ENCODE results near the gene LUZP2.

The LUZP2 gene

GRCh38 chr11:24496736-24497725, at the start of gene LUZP2:
TSS of gene LUZP2 (plus strand) at chr11:24497053.
- Mint-ChIP-seq H3K27me3 (ENCODE audit: low read depth) (peaks cover 5% of the 10 kb centered on the region), H3K4me1 (ENCODE audit: low read depth) (no peaks in the 10 kb centered on the region), H3K27ac (no peak within 1 kb of the TSS), H3K4me3 (no peak within 1 kb of the TSS), H3K9me3 (no peaks in the 10 kb centered on the region), H3K36me3 (ENCODE audit: low read depth) (no peaks in the 10 kb centered on the region)
- DNase-seq (ENCODE audit: low spot score): no peak

- no peaks in the 10 kb centered on the region for H3K4me1 Mint-ChIP-seq (ENCODE audit: low read depth)
- no peak overlapping the region for H3K27ac Mint-ChIP-seq
- peaks cover 33% of the 10 kb centered on the region for H3K9me3 Mint-ChIP-seq
- no peaks in the 10 kb centered on the region for H3K36me3 Mint-ChIP-seq (ENCODE audit: low read depth)
- H3K27me3 Mint-ChIP-seq (ENCODE audit: low read depth): no peaks in the 10 kb centered on the region
- no peak overlapping the region for H3K4me3 Mint-ChIP-seq
- no peak for DNase-seq (ENCODE audit: low spot score)
These were observed 43.6 kb upstream of the LUZP2 start for GRCh38 chr11:24453129-24453718.

GRCh38 chr11:24457985-24458384, 38.9 kb upstream of the LUZP2 start:
- DNase-seq (ENCODE audit: low spot score): no peak
- Mint-ChIP-seq H3K4me3 (no peak overlapping the region), H3K27ac (no peak overlapping the region), H3K36me3 (ENCODE audit: low read depth) (no peaks in the 10 kb centered on the region), H3K27me3 (ENCODE audit: low read depth) (no peaks in the 10 kb centered on the region), H3K9me3 (peaks cover 42% of the 10 kb centered on the region), H3K4me1 (ENCODE audit: low read depth) (no peaks in the 10 kb centered on the region)

GRCh38 chr11:24470431-24470830, 26.4 kb upstream of the LUZP2 start:
- no peak for DNase-seq (ENCODE audit: low spot score)
- Mint-ChIP-seq H3K27ac (no peak overlapping the region), H3K9me3 (peaks cover 28% of the 10 kb centered on the region), H3K36me3 (ENCODE audit: low read depth) (no peaks in the 10 kb centered on the region), H3K27me3 (ENCODE audit: low read depth) (no peaks in the 10 kb centered on the region), H3K4me1 (ENCODE audit: low read depth) (no peaks in the 10 kb centered on the region), H3K4me3 (no peak overlapping the region)

- Mint-ChIP-seq H3K27ac (no peak overlapping the region), H3K4me1 (ENCODE audit: low read depth) (no peaks in the 10 kb centered on the region), H3K4me3 (no peak overlapping the region), H3K36me3 (ENCODE audit: low read depth) (no peaks in the 10 kb centered on the region), H3K27me3 (ENCODE audit: low read depth) (no peaks in the 10 kb centered on the region), H3K9me3 (peaks cover 34% of the 10 kb centered on the region)
- DNase-seq (ENCODE audit: low spot score): no peak
These were observed 25.8 kb upstream of the LUZP2 start for GRCh38 chr11:24471084-24471483.

GRCh38 chr11:24478718-24479117, 18.1 kb upstream of the LUZP2 start:
- Mint-ChIP-seq H3K4me1 (ENCODE audit: low read depth) (no peaks in the 10 kb centered on the region), H3K4me3 (no peak overlapping the region), H3K9me3 (peaks cover 30% of the 10 kb centered on the region), H3K27ac (no peak overlapping the region), H3K27me3 (ENCODE audit: low read depth) (no peaks in the 10 kb centered on the region), H3K36me3 (ENCODE audit: low read depth) (no peaks in the 10 kb centered on the region)
- no peak for DNase-seq (ENCODE audit: low spot score)

GRCh38 chr11:24489477-24489876, 7.4 kb upstream of the LUZP2 start:
- Mint-ChIP-seq H3K27me3 (ENCODE audit: low read depth) (no peaks in the 10 kb centered on the region), H3K36me3 (ENCODE audit: low read depth) (no peaks in the 10 kb centered on the region), H3K4me3 (no peak overlapping the region), H3K4me1 (ENCODE audit: low read depth) (no peaks in the 10 kb centered on the region), H3K27ac (no peak overlapping the region), H3K9me3 (peaks cover 9% of the 10 kb centered on the region)
- DNase-seq (ENCODE audit: low spot score): no peak

GRCh38 chr11:24496386-24496735, 492 bp upstream of the LUZP2 start:
- no peak for DNase-seq (ENCODE audit: low spot score)

GRCh38 chr11:24497831-24498230, 978 bp downstream of the LUZP2 start:
- Mint-ChIP-seq H3K9me3 (no peaks in the 10 kb centered on the region), H3K27ac (no peak overlapping the region), H3K4me3 (no peak overlapping the region), H3K4me1 (ENCODE audit: low read depth) (no peaks in the 10 kb centered on the region), H3K27me3 (ENCODE audit: low read depth) (peaks cover 5% of the 10 kb centered on the region), H3K36me3 (ENCODE audit: low read depth) (no peaks in the 10 kb centered on the region)
- DNase-seq (ENCODE audit: low spot score): no peak

More at GRCh38 chr11:24496386-24496735, 492 bp upstream of the LUZP2 start:
- Mint-ChIP-seq H3K4me3 (no peak overlapping the region), H3K9me3 (no peaks in the 10 kb centered on the region), H3K4me1 (ENCODE audit: low read depth) (no peaks in the 10 kb centered on the region), H3K27me3 (ENCODE audit: low read depth) (peaks cover 5% of the 10 kb centered on the region), H3K27ac (no peak overlapping the region), H3K36me3 (ENCODE audit: low read depth) (no peaks in the 10 kb centered on the region)

- no peak for DNase-seq (ENCODE audit: low spot score)
- H3K27ac Mint-ChIP-seq: no peak overlapping the region
- no peaks in the 10 kb centered on the region for H3K36me3 Mint-ChIP-seq (ENCODE audit: low read depth)
- no peak overlapping the region for H3K4me3 Mint-ChIP-seq
- peaks cover 7% of the 10 kb centered on the region for H3K9me3 Mint-ChIP-seq
- no peaks in the 10 kb centered on the region for H3K27me3 Mint-ChIP-seq (ENCODE audit: low read depth)
- no peaks in the 10 kb centered on the region for H3K4me1 Mint-ChIP-seq (ENCODE audit: low read depth)
These were observed 5.6 kb downstream of the LUZP2 start for GRCh38 chr11:24502425-24502824.

- H3K27ac Mint-ChIP-seq: no peak overlapping the region
- no peaks in the 10 kb centered on the region for H3K36me3 Mint-ChIP-seq (ENCODE audit: low read depth)
- no peaks in the 10 kb centered on the region for H3K27me3 Mint-ChIP-seq (ENCODE audit: low read depth)
- peaks cover 9% of the 10 kb centered on the region for H3K9me3 Mint-ChIP-seq
- H3K4me3 Mint-ChIP-seq: no peak overlapping the region
- no peaks in the 10 kb centered on the region for H3K4me1 Mint-ChIP-seq (ENCODE audit: low read depth)
- no peak for DNase-seq (ENCODE audit: low spot score)
These were observed 12.3 kb downstream of the LUZP2 start for GRCh38 chr11:24509114-24509513.

- Mint-ChIP-seq H3K27me3 (ENCODE audit: low read depth) (no peaks in the 10 kb centered on the region), H3K9me3 (peaks cover 3% of the 10 kb centered on the region), H3K36me3 (ENCODE audit: low read depth) (no peaks in the 10 kb centered on the region), H3K27ac (no peak overlapping the region), H3K4me3 (no peak overlapping the region), H3K4me1 (ENCODE audit: low read depth) (no peaks in the 10 kb centered on the region)
- DNase-seq (ENCODE audit: low spot score): no peak
These were observed 14.7 kb downstream of the LUZP2 start for GRCh38 chr11:24511511-24511910.

- H3K27ac Mint-ChIP-seq: no peak overlapping the region
- H3K4me1 Mint-ChIP-seq (ENCODE audit: low read depth): no peaks in the 10 kb centered on the region
- peaks cover 2% of the 10 kb centered on the region for H3K9me3 Mint-ChIP-seq
- no peaks in the 10 kb centered on the region for H3K36me3 Mint-ChIP-seq (ENCODE audit: low read depth)
- H3K4me3 Mint-ChIP-seq: no peak overlapping the region
- no peaks in the 10 kb centered on the region for H3K27me3 Mint-ChIP-seq (ENCODE audit: low read depth)
- DNase-seq (ENCODE audit: low spot score): no peak
These were observed 16.8 kb downstream of the LUZP2 start for GRCh38 chr11:24513479-24514218.

- Mint-ChIP-seq H3K27me3 (ENCODE audit: low read depth) (no peaks in the 10 kb centered on the region), H3K9me3 (no peaks in the 10 kb centered on the region), H3K36me3 (ENCODE audit: low read depth) (no peaks in the 10 kb centered on the region), H3K4me1 (ENCODE audit: low read depth) (no peaks in the 10 kb centered on the region), H3K27ac (no peak overlapping the region), H3K4me3 (no peak overlapping the region)
- DNase-seq (ENCODE audit: low spot score): no peak
These were observed 17.4 kb downstream of the LUZP2 start for GRCh38 chr11:24514219-24514594.
